IMR-90 (cell line): ENCODE results near the gene MSL3B.

ENCODE experiments used
- ATAC-seq: fragments of 200-7000 bp; cut with Tn5 transposase; 2 replicates; pipeline ENCODE4 v1.9.1; 2020; ENCODE audit warnings: low read depth, mild to moderate bottlenecking, moderate library complexity
- BruUV-seq: library from RNA; stranded (reverse); fragments of 400-500 nt; replicated peaks from 2 replicates; lab custom pipeline; 2021; lab: Mats Ljungman, UMichigan
- CTCF ChIA-PET: fragments of 300-600 bp; formaldehyde crosslinking; extraction: SDS; loops from one replicate; lab custom pipeline; 2021; ENCODE audit warnings: antibody characterized with exemption; lab: Yijun Ruan, JAX
- POLR2A ChIA-PET: fragments of 300-600 bp; sonication (Branson Sonifier 250); formaldehyde crosslinking; loops from one replicate; lab custom pipeline; 2022; ENCODE audit warnings: antibody characterized with exemption; ENCODE audit not compliant: unreplicated experiment; lab: Charles Lee
- DNase-seq: peaks from one replicate; pipeline ENCODE4 v3.0.0; 2013
- H2AFZ ChIP-seq: replicated peaks from 2 replicates; pipeline ENCODE3; 2013; ENCODE audit warnings: low read length, mild to moderate bottlenecking; ENCODE audit not compliant: poor library complexity
- H2AK5ac ChIP-seq: 2 replicates; pipeline ENCODE4 v1.6.1; 2013; ENCODE audit warnings: low read depth, low read length, inconsistent platforms
- H2AK9ac ChIP-seq: replicated peaks from 2 replicates; pipeline ENCODE3; 2013; ENCODE audit warnings: mild to moderate bottlenecking, low read depth, low read length, moderate library complexity; ENCODE audit not compliant: poor library complexity
- H2BK120ac ChIP-seq: 2 replicates; pipeline ENCODE4 v1.6.1; 2013; ENCODE audit warnings: low read depth, low read length, inconsistent platforms
- H2BK15ac ChIP-seq: 3 replicates; pipeline ENCODE4 v1.6.1; 2013; ENCODE audit warnings: low read depth, low read length, inconsistent platforms
- H2BK20ac ChIP-seq: 2 replicates; pipeline ENCODE4 v1.6.1; 2013; ENCODE audit warnings: low read depth, mild to moderate bottlenecking, inconsistent platforms, low read length, moderate library complexity
- H2BK5ac ChIP-seq: 2 replicates; pipeline ENCODE4 v1.6.1; 2013; ENCODE audit warnings: mild to moderate bottlenecking, low read depth, low read length, inconsistent platforms; ENCODE audit not compliant: poor library complexity, severe bottlenecking
- H3K14ac ChIP-seq: replicated peaks from 2 replicates; pipeline ENCODE4 v1.6.1; 2013; ENCODE audit warnings: low read depth, low read length, inconsistent platforms
- H3K18ac ChIP-seq: 2 replicates; pipeline ENCODE4 v1.6.1; 2013; ENCODE audit warnings: low read depth, low read length, control low read depth
- H3K23ac ChIP-seq: 2 replicates; pipeline ENCODE4 v1.6.1; 2013; ENCODE audit warnings: low read depth, low read length, inconsistent platforms
- H3K27ac ChIP-seq: 2 replicates; pipeline ENCODE4 v1.5.1; 2013; ENCODE audit warnings: mild to moderate bottlenecking, control low read depth, low read length; ENCODE audit not compliant: insufficient read depth
- H3K27me3 ChIP-seq: 2 replicates; pipeline ENCODE4 v1.6.1; 2013; ENCODE audit warnings: low read length; ENCODE audit not compliant: control insufficient read depth, insufficient read depth
- H3K36me3 ChIP-seq: 2 replicates; pipeline ENCODE4 v1.6.1; 2013; ENCODE audit warnings: low read length, mixed read lengths; ENCODE audit not compliant: control insufficient read depth, insufficient read depth
- H3K4ac ChIP-seq: 2 replicates; pipeline ENCODE4 v1.6.1; 2013; ENCODE audit warnings: low read depth, low read length, inconsistent platforms
- H3K4me1 ChIP-seq: 2 replicates; pipeline ENCODE4 v1.6.1; 2013; ENCODE audit warnings: low read length, mixed read lengths; ENCODE audit not compliant: control insufficient read depth, insufficient read depth
- H3K4me2 ChIP-seq: 2 replicates; pipeline ENCODE4 v1.6.1; 2013; ENCODE audit warnings: low read depth, mild to moderate bottlenecking, control low read depth, low read length, moderate library complexity
- H3K4me3 ChIP-seq: 2 replicates; pipeline ENCODE4 v1.5.1; 2013; ENCODE audit warnings: low read depth, mild to moderate bottlenecking, control low read depth, low read length, moderate library complexity; ENCODE audit not compliant: insufficient read depth
- H3K56ac ChIP-seq: 2 replicates; pipeline ENCODE4 v1.6.1; 2013; ENCODE audit warnings: low read length, inconsistent platforms; ENCODE audit not compliant: insufficient read depth; ENCODE audit errors: extremely low read depth
- H3K79me1 ChIP-seq, 2 experiments: 2 replicates each; pipeline ENCODE4 v1.6.1; 2013; ENCODE audit warnings: low read length in 2 of 2, inconsistent platforms in 1 of 2, low read depth in 1 of 2
- H3K9ac ChIP-seq: 2 replicates; pipeline ENCODE4 v1.6.1; 2013; ENCODE audit warnings: low read depth, low read length, control low read depth
- H3K9me1 ChIP-seq: 2 replicates; pipeline ENCODE4 v1.6.1; 2013; ENCODE audit warnings: low read length, inconsistent platforms; ENCODE audit not compliant: insufficient read depth
- H3K9me3 ChIP-seq: 2 replicates; pipeline ENCODE4 v1.6.1; 2013; ENCODE audit warnings: low read length; ENCODE audit not compliant: control insufficient read depth, insufficient read depth
- H4K20me1 ChIP-seq: 2 replicates; pipeline ENCODE4 v1.6.1; 2013; ENCODE audit warnings: low read length, inconsistent platforms; ENCODE audit not compliant: insufficient read depth
- H4K5ac ChIP-seq: 2 replicates; pipeline ENCODE4 v1.6.1; 2013; ENCODE audit warnings: mild to moderate bottlenecking, low read depth, low read length, control low read depth
- H4K8ac ChIP-seq, 2 experiments: 2 replicates each; pipeline ENCODE4 v1.6.1; 2013; ENCODE audit warnings: low read depth in 2 of 2, low read length in 2 of 2, control low read depth in 1 of 2, inconsistent platforms in 1 of 2
- H4K91ac ChIP-seq: 2 replicates; pipeline ENCODE4 v1.6.1; 2013; ENCODE audit warnings: low read depth, low read length, inconsistent platforms; ENCODE audit not compliant: insufficient read depth
- CTCF ChIP-seq: conservative IDR thresholded peaks from 2 replicates; pipeline ENCODE4 v1.5.1; 2012; ENCODE audit warnings: mild to moderate bottlenecking, low read depth, low read length, improper control_type of control experiment
- FOS ChIP-seq: fragments of 150-350 bp; IDR thresholded peaks from 2 replicates; pipeline ENCODE4 v1.6.1; 2016; ENCODE audit warnings: low read depth, low read length
- MAFK ChIP-seq: IDR thresholded peaks from 2 replicates; pipeline ENCODE4 v1.6.1; 2012; ENCODE audit warnings: low read depth, low read length, improper control_type of control experiment
- WGBS, 2 experiments: methylation state at CpG; one replicate each; pipeline versions ENCODE4 v1.1.5 to v1.1.7; 2013; ENCODE audit warnings: missing lambda C conversion rate in 2 of 2; ENCODE audit not compliant: insufficient read length in 1 of 2; ENCODE audit errors: extremely low coverage in 2 of 2; 5-methylcytosine and 5-hydroxymethylcytosine counted together
- dilution Hi-C: fragments of 300-500 bp; cut with HindIII; formaldehyde crosslinking; loops from one replicate; pipeline ENCODE4 v1.14.3; 2018; ENCODE audit warnings: low sequenced_read_pairs; ENCODE audit not compliant: unreplicated experiment
- in situ Hi-C: fragments of 300-500 bp; cut with MboI; formaldehyde crosslinking; loops from 3 replicates; pipeline ENCODE4 v1.14.3; 2019; ENCODE audit warnings: low sequenced_read_pairs, inconsistent platforms, mixed read lengths
- intact Hi-C: fragments of 100-400 bp; cut with micrococcal nuclease; formaldehyde crosslinking; loops from 2 replicates; pipeline ENCODE4 v1.10.0; 2022

Gene MSL3B

GRCh38 chr2:233844836-233845235 is 23.4 kb downstream of the MSL3B start:
- intact Hi-C loops (no loop called here), dilution Hi-C loops (no loop called here), in situ Hi-C loops (loop anchor here (25.0 kb wide), 1 partner anchor 383 kb away; no protein-coding TSS in a partner anchor)
- Histone ChIP-seq H2BK15ac (no peak overlapping the region), H2AK5ac (no peak overlapping the region), H3K36me3 (peaks cover 28% of the 10 kb centered on the region), H2BK5ac (no peak overlapping the region), H3K23ac (no peak overlapping the region), H3K9ac (no peak overlapping the region), H3K4me2 (no peak overlapping the region), H4K91ac (no peak overlapping the region), H4K8ac (no peak overlapping the region), H3K4me1 (no peaks in the 10 kb centered on the region), H4K5ac (no peak overlapping the region), H2AK9ac (peak overlapping the region; percentile 37), H2BK120ac (no peak overlapping the region), H3K4ac (no peak overlapping the region), H3K18ac (no peak overlapping the region), H3K79me1 (peaks cover 50 to 63% of the 10 kb centered on the region in 2 experiments), H3K56ac (no peak overlapping the region), H3K4me3 (no peak overlapping the region), H3K14ac (no peak overlapping the region), H2BK20ac (no peak overlapping the region), H3K27me3 (no peaks in the 10 kb centered on the region), H3K27ac (no peak overlapping the region), H4K20me1 (peaks cover 12% of the 10 kb centered on the region; the same call in 1 of the 2 replicates), H3K9me1 (0 out of 2 replicates have a peak, but pooled peaks cover 3% of the 10 kb centered on the region), H3K9me3 (no peaks in the 10 kb centered on the region), H2AFZ (no peak overlapping the region)
- no peak for ATAC-seq
- no peak for TF ChIP-seq MAFK
- no peak for TF ChIP-seq CTCF
- TF ChIP-seq FOS = no peak
- ChIA-PET POLR2A (no interaction called here), CTCF (no interaction called here)
- WGBS, 2 experiments = no CpG with 5 or more reads among the region's 3 CpGs
- BruUV-seq = no TSS peak
- no peak for DNase-seq
